HG02981 (cell line): ENCODE results near the gene LNX1.
"Not testable (repeated sequence)": the region's sequence is repeated elsewhere in the genome, so short reads cannot be mapped to it uniquely, and the experiment has no call there.

Experiments
- ATAC-seq: cut with Tn5 transposase; IDR thresholded peaks from one replicate; pipeline ENCODE4 v1.9.1; 2021; ENCODE audit warnings: mild to moderate bottlenecking, moderate library complexity; ENCODE audit not compliant: unreplicated experiment

LNX1 gene

DNA sequence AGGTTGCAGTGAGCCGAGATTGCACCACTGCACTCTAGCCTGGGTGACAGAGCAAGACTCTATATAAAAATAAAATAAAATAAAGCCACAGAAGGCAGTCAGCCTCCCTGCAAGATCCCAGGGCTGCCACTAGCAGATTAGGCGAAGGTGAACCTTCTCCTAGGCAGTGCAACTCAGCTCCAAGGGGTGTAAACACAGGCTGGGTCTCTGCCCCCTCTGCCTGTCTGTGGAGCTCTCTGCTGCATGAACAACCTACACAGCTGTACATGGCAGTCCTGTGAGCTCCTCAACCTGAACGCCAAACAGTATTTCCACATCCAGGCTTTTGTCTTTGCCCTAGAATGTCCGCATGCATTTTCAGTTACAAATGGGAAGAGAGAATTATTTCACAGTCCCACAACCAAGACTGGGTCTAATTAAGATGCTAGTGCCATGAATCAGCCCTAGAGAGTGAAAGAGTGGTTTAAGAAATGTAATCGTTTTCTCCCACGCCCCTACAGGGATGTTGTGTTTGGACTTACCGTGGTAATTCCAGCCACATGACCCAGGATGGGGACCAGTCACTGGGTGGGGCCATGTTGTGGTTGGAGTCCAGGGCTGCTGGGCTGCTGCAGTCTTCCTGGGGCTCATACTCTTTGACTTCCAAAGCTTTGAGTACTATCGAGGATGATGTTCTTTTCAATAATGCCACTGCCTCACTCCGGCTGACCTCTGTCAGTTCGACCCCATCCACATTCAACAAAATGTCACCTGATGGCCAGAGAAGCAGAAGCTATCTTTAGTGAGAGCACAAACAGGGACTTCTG is 114.9 kb downstream of the LNX1 start:
- ATAC-seq, result no peak

DNA sequence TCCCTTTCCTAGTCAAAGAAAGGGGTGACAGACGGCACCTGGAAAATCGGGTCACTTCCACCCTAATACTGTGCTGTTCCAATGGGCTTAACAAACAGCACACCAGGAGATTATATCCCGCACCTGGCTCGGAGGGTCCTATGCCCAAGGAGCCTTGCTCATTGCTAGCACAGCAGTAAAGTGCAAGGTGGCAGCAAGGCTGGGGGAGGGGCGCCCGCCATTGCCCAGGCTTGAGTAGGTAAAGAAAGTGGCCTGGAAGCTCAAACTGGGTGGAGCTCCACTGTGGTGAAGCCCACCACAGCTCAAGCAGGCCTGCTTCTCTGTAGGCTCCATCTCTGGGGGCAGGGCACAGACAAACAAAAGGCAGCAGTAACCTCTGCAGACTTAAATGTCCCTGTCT is 124.7 kb downstream of the LNX1 start:
- not testable (repeated sequence) for ATAC-seq

GRCh38 chr4:53465891-53466290 is 125.4 kb downstream of the LNX1 start:
- no peak for ATAC-seq

DNA sequence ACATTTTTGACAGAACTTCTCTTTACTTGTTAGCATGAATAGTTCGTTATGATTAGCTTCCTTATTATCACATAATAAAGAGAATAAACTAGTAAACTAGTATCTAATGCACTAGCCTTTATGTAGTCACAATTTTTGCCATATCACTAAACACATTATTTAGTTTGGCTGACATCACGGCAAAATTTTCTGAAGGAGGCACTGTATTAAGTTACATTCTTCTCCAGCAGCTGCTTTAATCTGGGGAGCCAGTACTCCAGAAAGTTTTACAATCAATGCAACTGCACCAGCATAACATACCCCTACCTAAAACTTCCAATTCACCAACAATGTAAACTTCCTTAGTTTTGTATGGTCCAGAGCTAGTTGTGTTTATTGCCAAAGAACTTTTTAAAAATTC is 126.0 kb downstream of the LNX1 start:
- ATAC-seq, result no peak

GRCh38 chr4:53463340-53463739 is 127.9 kb downstream of the LNX1 start:
- ATAC-seq, result no peak

DNA sequence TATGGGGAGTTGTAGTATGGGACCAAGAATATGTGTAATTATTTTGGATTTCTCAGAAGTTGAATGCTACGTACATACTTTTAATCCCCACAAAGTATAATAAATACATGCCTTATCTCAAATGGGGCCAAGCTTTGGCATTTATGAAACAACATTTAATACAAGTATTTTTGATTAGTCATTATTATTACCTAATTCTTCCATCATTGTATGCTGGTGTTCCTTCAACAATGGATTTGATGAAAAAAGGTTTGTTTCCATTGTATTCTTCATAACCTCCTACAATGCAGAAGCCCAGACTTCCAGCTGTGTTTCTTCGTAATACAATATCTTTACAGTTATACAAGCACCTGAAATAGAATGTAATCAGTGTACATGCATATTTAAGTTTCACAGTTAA is 130.0 kb downstream of the LNX1 start:
- ATAC-seq, result no peak

DNA sequence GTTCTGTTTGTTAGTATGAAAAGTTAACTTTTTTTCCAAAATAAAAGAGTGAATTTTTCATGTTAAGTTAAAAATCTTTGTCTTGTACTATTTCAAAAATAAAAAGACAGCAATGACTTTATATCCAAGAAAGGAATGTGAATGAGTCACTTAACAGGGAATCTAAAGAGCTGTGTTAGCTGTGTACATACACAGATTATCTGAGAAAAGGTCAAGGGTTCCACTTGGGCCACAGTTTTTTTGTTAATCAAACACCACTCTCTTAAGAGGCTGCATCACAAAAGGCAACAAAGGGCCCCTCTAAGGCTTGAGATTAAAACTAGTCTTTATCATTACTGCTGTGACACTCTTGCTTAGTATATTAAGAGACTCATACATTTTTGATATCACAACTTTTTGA is 131.7 kb downstream of the LNX1 start:
- no peak for ATAC-seq

- no peak for ATAC-seq
Measured at GRCh38 chr4:53456178-53456577, 135.1 kb downstream of the LNX1 start.

- ATAC-seq, result no peak
Measured at GRCh38 chr4:53455766-53456165, 135.5 kb downstream of the LNX1 start.

DNA sequence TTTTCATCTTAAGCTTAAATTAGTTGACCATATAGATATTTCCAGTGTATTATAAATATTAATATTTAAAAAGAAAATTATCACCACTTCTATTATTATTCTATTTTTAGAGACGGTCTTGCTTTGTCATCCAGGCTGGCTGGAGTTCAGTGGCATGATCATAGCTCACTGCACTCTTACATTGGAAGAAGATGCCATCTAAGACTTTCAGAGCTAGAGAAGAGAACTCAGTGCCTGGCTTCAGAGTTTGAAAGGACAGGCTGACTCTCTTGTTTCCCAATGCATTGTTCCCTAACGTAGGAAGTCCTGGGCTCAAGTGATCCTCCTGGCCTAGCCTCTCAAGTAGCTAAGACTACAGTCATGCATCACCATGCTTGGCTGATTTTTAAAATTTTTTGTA is 137.9 kb downstream of the LNX1 start:
- ATAC-seq, result no peak

GRCh38 chr4:53450773-53451172 is 140.5 kb downstream of the LNX1 start:
- no peak for ATAC-seq

- ATAC-seq, result no peak
Measured at GRCh38 chr4:53444954-53445353, 146.3 kb downstream of the LNX1 start.

DNA sequence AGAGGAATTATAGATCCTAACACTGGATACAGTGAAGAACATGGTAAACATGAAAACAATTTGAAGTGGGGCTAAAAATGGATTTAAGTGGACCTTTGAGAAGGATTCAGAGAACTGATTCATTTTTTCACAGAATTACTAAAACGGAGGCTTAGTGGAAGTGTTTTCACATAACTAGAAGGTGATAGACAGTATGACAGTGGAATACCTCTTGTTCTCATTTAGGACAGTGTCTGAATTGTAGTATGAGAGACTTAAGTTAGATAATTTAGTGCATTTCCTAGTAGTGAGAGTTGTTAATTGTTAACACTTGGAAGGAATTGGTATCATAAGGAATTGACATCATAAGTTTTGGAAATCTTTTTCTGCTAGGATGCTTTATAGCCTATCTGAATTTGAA is 149.7 kb downstream of the LNX1 start:
- no peak for ATAC-seq

DNA sequence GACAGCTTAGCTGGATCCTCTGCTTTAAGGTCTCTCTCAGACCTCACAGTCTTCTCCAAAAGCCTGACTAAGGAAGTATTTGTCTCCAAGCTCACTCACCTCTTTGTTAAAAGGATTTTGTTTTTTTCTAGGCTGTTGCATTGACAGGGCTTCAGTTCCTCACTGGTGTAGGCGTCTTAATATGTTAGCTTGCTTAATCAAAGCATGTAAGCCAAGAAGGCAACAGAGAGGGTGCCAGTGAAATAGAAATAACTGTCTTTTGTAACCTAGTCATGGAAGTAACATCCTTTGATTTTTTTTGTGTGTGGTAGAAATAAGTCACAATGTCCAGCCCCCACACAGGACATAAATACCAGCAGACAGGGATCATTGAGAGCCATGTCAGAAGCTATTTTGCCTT is 155.0 kb downstream of the LNX1 start:
- no peak for ATAC-seq

DNA sequence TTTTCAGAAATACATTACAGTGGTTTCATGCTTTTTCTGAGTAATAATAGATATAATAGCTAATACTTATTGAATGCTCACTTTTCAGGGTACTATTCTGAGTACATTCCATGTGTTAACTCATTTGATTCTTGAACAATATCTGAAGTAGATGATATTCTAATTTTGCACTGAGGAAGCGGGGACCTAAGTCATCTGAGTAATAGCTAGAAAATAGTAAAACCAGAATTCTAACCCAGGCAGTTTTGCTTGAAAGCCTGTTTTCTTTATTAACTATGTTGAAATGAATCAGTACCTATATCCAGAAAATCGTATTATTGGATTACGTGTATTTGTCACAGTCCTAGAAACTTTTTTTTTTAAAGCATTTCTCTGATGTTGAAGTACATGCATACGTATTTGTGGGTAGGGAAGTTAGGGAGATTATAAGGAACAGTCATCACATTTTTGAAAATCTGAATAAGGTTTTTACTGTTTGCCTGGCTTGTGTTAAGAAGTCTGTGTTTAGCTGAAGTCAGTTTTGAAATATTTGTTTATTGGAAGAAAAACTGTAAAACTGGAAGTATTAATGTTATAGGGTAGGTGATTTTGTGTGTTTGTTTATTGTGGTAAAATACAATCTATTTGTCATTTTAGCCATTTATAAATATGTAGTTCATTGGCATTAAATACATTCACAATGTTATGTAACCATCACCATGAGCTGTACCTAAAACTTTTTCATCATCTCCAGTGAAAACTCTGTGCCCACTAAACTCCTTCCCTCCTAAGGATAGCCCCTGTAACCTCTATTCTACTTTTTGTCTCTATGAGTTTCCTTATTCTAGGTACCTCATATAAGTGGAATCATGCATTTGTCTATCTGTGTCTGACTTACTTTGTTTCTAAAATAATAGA is 158.5 kb downstream of the LNX1 start:
- no peak for ATAC-seq

GRCh38 chr4:53431052-53431451 is 160.2 kb downstream of the LNX1 start:
- ATAC-seq, result no peak

- ATAC-seq, result no peak
Measured at GRCh38 chr4:53427366-53427765, 163.9 kb downstream of the LNX1 start.

DNA sequence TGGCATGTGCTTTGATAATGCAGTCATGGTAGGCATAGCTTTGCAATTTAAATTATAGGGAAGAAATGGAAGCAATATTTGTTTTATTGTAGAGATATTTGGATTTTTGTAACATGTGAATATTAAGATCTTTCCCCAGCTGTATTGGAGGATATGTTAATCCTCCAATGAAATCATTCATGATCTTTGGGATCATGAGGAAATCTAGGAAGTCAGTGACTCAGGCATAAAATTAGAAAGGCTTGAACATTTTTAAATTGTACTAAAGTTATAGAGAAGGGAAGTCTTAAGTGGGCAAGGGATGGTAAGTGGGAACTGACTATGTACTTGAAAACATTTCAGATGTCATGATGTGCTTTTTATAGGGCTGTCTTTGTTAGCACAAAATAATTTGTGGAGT is 167.0 kb downstream of the LNX1 start:
- ATAC-seq, result no peak

GRCh38 chr4:53422367-53422766 is 168.9 kb downstream of the LNX1 start:
- no peak for ATAC-seq

DNA sequence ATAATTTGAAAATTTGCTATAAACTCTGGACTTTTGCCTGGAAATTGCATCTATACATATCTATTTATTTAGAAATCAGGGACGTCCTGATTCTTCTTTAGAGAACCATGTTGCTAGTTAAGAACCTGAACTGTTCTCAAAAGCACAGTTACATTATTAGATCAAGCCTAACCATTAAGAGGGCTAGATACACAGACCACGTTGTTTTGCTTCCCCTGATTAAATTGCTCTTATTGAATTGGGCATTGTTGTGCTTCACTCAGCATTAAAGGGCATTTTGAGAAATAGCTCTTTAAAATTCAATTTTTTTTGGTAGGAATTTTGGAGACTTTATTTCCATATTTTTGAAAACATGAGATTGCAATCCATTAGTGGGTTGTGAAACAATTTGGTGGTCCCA is 169.5 kb downstream of the LNX1 start:
- ATAC-seq, result no peak

- no peak for ATAC-seq
Measured at GRCh38 chr4:53419208-53419607, 172.1 kb downstream of the LNX1 start.

DNA sequence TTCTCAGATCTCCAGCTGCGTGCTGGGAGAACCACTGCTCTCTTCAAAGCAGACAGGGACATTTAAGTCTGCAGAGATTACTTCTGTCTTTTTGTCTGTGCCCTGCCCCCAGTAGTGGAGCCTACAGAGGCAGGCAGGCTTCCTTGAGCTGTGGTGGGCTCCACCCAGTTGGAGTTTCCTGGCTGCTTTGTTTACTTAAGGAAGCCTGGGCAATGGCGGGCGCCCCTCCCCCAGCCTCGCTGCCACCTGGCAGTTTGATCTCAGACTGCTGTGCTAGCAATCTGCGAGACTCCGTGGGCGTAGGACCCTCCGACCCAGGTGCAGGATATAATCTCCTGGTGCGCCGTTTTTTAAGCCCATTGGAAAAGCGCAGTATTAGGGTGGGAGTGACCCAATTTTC is 181.8 kb downstream of the LNX1 start:
- not testable (repeated sequence) for ATAC-seq
